A673 (cell line): Measurements from ENCODE around the gene SCO2. TPM values are rescaled to one million over a fixed set of nuclear protein-coding genes. Genes with fewer than 3 reads are reported as not detected.
A peak's percentile ranks its signal among the peaks of the same experiment; 100 is the strongest.

Experiments used
- BruUV-seq: library from RNA; stranded (reverse); fragments of 400-500 nt; replicated peaks from 2 replicates; lab custom pipeline; 2021; lab: Mats Ljungman, UMichigan
- CTCF ChIA-PET: fragments of 300-600 bp; sonication (Branson Sonifier 250); formaldehyde crosslinking; loops from one replicate; lab custom pipeline; 2022; ENCODE audit warnings: antibody characterized with exemption; lab: Charles Lee
- POLR2A ChIA-PET: fragments of 300-600 bp; sonication (Branson Sonifier 250); formaldehyde crosslinking; loops from one replicate; lab custom pipeline; 2022; ENCODE audit warnings: antibody characterized with exemption; ENCODE audit not compliant: low non-redundant PET; lab: Charles Lee
- DNase-seq: peaks from one replicate; pipeline ENCODE4 v3.0.0-alpha.2; 2015; ENCODE audit warnings: low spot score
- H3K27ac ChIP-seq: fragments of 200-600 bp; sonication (generic); 2 replicates; pipeline ENCODE4 v1.5.1; 2016; ENCODE audit warnings: mixed run types, low read depth, mild to moderate bottlenecking, mixed read lengths, antibody characterized with exemption, low read length; ENCODE audit not compliant: poor library complexity, severe bottlenecking
- H3K27me3 ChIP-seq: fragments of 200-600 bp; sonication (generic); replicated peaks from 2 replicates; pipeline ENCODE4 v1.6.1; 2017; ENCODE audit warnings: mixed run types, low read depth, mild to moderate bottlenecking, mixed read lengths, antibody characterized with exemption, low read length; ENCODE audit not compliant: insufficient read depth, poor library complexity
- H3K36me3 ChIP-seq: fragments of 200-600 bp; sonication (generic); 2 replicates; pipeline ENCODE4 v1.6.1; 2016; ENCODE audit warnings: mixed run types, mild to moderate bottlenecking, mixed read lengths, antibody characterized with exemption, low read length; ENCODE audit not compliant: insufficient read depth, poor library complexity, severe bottlenecking
- H3K4me1 ChIP-seq: fragments of 200-600 bp; sonication (generic); 2 replicates; pipeline ENCODE4 v1.6.1; 2017; ENCODE audit warnings: mixed run types, mild to moderate bottlenecking, mixed read lengths, antibody characterized with exemption, low read length; ENCODE audit not compliant: insufficient read depth, poor library complexity, severe bottlenecking
- H3K4me3 ChIP-seq: fragments of 200-600 bp; sonication (generic); 2 replicates; pipeline ENCODE4 v1.5.1; 2016; ENCODE audit warnings: low read depth, mixed run types, mild to moderate bottlenecking, mixed read lengths, low read length; ENCODE audit not compliant: poor library complexity, severe bottlenecking
- H3K9me3 ChIP-seq: fragments of 200-600 bp; sonication (generic); 2 replicates; pipeline ENCODE4 v1.6.1; 2016; ENCODE audit warnings: mixed run types, low read depth, mild to moderate bottlenecking, mixed read lengths, antibody characterized with exemption, low read length; ENCODE audit not compliant: poor library complexity, severe bottlenecking
- CTCF ChIP-seq: fragments of 300-800, 200-600 bp; sonication (generic); conservative IDR thresholded peaks from 2 replicates; pipeline ENCODE4 v1.5.1; 2017; ENCODE audit warnings: low read depth, mild to moderate bottlenecking, antibody characterized with exemption, low read length, moderate library complexity, mixed read lengths
- EZH2 ChIP-seq: fragments of 200-600 bp; sonication (generic); IDR thresholded peaks from 2 replicates; pipeline ENCODE4 v1.6.1; 2017; ENCODE audit warnings: borderline replicate concordance, low read depth, mild to moderate bottlenecking, mixed read lengths, antibody characterized with exemption, low read length; ENCODE audit not compliant: poor library complexity, severe bottlenecking
- intact Hi-C: fragments of 100-400 bp; cut with micrococcal nuclease; formaldehyde crosslinking; loops from one replicate; pipeline ENCODE4 v1.10.0; 2022; ENCODE audit not compliant: unreplicated experiment
- total RNA-seq: library from RNA; stranded (reverse); gene quantifications from 2 replicates; pipeline ENCODE4 v1.2.3, GENCODE V29; 2021

SCO2 gene
- total RNA-seq, 1 experiment from 2014 or later, result 5.4 TPM

DNA sequence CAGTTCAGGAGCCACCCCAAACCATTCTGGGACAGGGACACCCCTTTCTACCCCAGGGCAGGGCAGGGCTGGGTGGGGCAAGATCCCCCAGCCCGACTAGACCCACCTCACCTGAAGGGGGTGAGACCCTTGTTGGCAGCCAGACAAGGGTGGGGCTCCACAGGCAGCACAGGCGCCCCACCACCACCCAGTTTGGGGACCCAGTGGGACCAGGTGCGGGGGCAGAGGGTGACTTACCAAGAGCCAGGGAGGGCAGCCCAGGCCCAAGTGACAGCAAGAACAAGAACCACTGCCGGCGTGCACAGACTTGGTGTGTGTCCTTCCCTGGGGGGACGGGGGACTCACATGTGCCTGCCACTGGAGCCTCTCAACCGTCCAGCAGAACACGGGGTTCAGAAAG is 41.8 kb downstream of the SCO2 start:
- Histone ChIP-seq H3K4me1 (peaks cover 7% of the 10 kb centered on the region), H3K36me3 (no peaks in the 10 kb centered on the region), H3K27ac (no peak overlapping the region), H3K9me3 (no peaks in the 10 kb centered on the region), H3K27me3 (peaks cover 10% of the 10 kb centered on the region), H3K4me3 (no peak overlapping the region)
- no peak for DNase-seq
- POLR2A ChIA-PET, result no interaction called here
- BruUV-seq, result no TSS peak
- CTCF ChIA-PET, result no interaction called here
- intact Hi-C loops, result no loop called here
- TF ChIP-seq CTCF (no peak), EZH2 (no peak)

DNA sequence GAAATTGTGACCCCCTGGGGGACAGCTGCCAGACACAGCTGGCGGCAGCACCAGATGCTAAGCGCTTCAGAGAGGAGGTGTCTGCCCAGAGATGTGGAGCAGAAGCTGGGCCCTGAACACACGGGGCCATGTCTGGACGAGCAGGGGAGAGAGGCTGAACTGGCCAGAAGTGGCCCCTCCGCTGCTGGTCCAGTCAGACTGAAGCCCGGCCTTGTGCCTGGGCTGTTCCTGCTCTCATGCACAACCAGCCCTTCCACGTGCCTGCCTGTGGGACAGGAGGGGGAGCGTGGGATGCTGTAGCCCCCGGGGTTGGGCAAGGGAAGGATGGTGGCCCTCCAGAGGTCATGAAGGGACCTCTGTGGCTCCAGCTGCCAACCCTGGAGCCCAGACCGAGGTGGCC is 42.3 kb downstream of the SCO2 start:
- Histone ChIP-seq H3K4me1 (peaks cover 7% of the 10 kb centered on the region), H3K9me3 (no peaks in the 10 kb centered on the region), H3K4me3 (peak overlapping the region; percentile 82), H3K27ac (no peak overlapping the region), H3K36me3 (no peaks in the 10 kb centered on the region), H3K27me3 (peaks cover 10% of the 10 kb centered on the region)
- DNase-seq, result no peak
- no peak for TF ChIP-seq CTCF
- no peak for TF ChIP-seq EZH2
- no TSS peak for BruUV-seq
- ChIA-PET CTCF (no interaction called here), POLR2A (no interaction called here)
- intact Hi-C loops, result no loop called here

GRCh38 chr22:50482107-50483074 is 43.0 kb downstream of the SCO2 start:
- H3K27ac ChIP-seq, result peak overlapping the region; percentile 77
- no peaks in the 10 kb centered on the region for H3K9me3 ChIP-seq
- DNase-seq, result no peak
- H3K36me3 ChIP-seq, result no peaks in the 10 kb centered on the region
- H3K27me3 ChIP-seq, result peaks cover 10% of the 10 kb centered on the region
- H3K4me3 ChIP-seq, result peak overlapping the region; percentile 82
- ChIA-PET CTCF (no interaction called here), POLR2A (no interaction called here)
- no peak for TF ChIP-seq CTCF
- no peak for TF ChIP-seq EZH2
- H3K4me1 ChIP-seq, result peaks cover 7% of the 10 kb centered on the region
- intact Hi-C loops, result no loop called here
- BruUV-seq, result no TSS peak
